ENCODE results near the gene PCSK4.
"Not testable (repeated sequence)": the region's sequence is repeated elsewhere in the genome, so short reads cannot be mapped to it uniquely, and the experiment has no call there.

The PCSK4 gene

DNA sequence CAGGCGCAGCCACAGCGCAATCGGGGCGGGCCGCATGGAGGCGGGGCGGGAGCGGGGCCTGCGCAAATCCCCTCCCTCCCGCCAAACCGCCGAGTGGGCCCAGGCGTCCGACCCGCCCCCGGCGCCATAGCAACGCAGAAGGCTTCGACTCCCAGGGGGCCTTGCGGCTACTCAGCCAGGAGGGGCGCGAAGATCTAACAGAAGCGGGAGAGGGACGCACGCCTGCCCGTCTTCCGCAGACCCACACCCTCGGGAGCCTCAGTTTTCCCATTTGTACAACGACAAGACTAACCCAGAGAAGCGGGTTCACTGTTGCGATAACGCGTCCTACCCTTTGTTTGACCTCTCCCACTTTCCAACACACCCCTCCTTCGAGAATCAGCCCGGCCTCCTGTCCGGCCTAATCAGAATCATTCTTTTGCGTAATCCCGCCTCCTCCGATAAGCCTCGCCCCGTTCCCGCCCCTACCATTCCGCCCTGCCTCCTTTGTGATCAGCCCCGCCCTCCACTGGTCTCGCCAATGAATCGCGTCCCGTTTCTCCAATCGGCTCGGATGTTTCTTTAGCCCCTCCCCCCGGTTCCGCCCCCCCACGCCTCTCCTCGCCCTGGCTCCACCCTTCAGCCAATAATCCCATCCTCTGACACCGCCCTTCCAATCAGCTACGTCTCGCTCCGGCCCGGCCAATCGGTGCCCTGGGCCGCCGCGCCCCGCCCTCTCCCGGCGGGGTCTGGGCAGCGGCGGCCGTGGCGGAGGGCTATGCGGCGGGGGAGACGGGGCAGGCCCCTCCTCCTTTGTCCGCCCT, at the start of gene PCSK4:
Gene PCSK4 (minus strand): TSS at position 40 of the 803 bp plus-strand sequence. CDS start 4 bp downstream, at position 36.
- FAIRE-seq (peak; percentile 100), DNase-seq (ENCODE audit: extremely low spot score, insufficient read length, low read depth) (peak; percentile 79)

DNA sequence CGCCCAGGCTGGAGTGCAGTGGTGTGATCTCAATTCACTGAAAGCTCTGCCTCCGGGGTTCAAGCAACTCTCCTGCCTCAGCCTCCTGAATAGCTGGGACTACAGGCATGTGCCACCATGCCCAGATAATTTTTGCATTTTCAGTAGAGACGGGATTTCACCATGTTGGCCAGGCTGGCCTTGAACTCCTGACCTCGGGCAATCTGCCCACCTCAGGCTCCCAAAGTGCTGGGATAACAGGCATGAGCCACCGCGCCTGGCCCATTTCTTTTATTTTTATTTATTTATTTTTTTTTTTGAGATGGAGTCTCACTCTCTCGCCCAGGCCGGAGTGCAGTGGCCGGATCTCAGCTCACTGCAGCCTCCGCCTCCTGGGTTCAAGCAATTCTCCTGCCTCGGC, 49.6 kb upstream of the PCSK4 start:
- DNase-seq (ENCODE audit: extremely low spot score, insufficient read length, low read depth); FAIRE-seq: not testable (repeated sequence)

DNA sequence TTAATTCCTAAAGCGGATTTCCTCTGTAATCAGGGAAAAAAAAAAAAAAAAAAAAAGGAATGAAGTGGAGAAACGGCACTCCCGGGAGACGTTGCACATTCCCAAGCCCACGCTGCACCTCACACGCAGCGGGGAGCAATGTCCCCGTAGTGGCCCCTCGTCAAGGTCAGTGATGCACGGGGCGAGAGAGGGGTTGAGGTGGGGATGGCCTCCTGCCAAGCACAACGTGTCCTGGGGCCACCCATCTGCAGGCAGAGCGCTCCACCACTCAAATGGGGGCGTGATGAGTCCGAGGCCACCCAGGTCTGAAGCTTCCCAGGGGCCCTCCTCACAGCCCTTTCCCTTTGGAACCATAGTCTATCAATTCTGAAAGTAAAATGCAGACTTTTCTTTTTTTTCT, 48.8 kb upstream of the PCSK4 start:
- DNase-seq (ENCODE audit: extremely low spot score, insufficient read length, low read depth) (no peak), FAIRE-seq (no peak)

DNA sequence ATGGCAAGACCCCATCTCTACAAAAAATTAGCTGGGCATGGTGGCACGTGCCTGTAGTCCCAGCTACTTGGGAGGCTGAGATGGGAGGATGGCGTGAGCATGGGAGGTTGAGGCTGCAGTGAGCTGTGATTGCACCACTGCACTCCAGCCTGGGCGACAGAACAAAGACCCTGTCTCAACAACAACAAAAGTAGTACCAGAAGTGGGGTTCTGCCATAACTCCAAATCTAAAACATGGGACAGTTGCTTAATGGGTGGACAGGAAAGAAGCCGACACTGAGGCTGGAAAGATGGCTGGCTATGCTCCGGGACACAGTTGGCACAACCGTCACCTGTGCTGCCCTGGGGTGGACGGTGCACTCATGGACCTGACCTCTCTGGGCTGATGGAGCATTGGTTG, 45.5 kb upstream of the PCSK4 start:
- FAIRE-seq; DNase-seq (ENCODE audit: extremely low spot score, insufficient read length, low read depth): not testable (repeated sequence)

DNA sequence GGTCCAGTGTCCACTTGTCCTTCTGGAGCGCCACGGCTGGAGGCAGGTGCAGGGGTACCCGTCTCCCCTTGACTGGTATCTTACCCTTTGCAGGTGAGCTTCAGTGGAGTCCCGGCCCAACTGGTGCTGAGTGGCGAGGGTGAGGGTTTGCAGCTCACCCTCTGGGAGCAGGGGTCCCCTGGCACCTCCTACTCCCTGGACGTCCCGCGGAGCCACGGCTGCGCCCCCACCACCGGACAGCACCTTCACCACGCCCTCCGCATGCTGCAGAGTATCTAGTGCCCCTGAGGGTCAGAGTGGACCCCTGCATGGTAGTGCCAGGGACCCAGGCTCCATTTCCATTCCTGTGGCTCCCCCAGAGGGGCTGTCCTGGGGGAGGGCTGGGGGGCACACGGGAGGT, 44.8 kb upstream of the PCSK4 start:
- DNase-seq (ENCODE audit: extremely low spot score, insufficient read length, low read depth) = no peak
- FAIRE-seq = no peak

DNA sequence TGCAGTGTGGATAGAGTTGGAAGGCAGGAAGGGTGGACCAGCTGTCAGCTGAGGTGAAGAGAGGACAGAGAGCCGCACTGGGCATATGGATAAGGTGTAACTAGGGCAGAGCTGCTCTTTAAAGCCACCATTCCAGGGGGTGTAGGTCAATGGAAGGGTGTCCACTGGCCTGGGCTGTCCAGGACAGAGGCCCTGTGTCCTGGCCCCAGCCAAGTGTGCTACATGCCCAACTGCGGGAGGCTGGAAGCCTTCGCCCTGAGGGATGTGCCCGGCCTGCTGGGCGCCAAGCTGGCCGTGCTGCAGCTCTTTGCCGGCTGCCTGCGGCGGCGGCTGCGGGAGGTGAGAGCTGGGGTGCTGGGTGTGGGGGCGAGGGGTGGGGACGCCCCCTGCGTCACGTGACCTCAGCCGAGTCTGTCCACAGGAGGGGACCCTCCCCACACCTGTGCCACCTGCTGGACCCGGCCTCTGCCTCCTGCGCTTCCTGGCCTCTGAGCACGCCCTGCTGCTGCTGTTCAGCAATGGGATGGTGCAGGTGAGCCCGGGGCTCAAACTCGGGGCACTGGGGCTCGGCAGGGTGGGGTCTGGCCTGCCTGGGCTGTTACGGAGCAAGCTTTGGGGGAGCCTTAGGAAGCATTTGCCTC, 43.5 kb upstream of the PCSK4 start:
- DNase-seq (ENCODE audit: extremely low spot score, insufficient read length, low read depth) (no peak), FAIRE-seq (no peak)

DNA sequence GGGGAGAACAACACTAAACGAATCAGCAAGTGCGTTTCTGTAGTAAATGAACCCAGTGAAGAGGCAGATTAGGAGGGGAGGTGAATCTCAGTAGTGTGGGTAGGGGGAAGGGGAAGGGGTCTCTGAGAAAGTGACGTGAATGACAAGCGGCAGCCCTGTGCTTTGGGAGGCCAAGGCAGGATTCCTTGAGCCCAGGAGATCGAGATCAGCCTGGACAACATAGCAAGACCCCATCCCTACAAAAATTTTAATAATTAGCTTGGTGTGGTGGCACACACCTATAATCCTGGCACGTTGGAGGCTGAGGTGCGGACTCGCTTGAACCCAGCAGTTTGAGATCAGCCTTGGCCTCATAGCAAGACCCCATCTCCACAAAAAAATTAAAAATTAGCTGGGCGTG, 41.9 kb upstream of the PCSK4 start:
- DNase-seq (ENCODE audit: extremely low spot score, insufficient read length, low read depth) (no peak), FAIRE-seq (no peak)

DNA sequence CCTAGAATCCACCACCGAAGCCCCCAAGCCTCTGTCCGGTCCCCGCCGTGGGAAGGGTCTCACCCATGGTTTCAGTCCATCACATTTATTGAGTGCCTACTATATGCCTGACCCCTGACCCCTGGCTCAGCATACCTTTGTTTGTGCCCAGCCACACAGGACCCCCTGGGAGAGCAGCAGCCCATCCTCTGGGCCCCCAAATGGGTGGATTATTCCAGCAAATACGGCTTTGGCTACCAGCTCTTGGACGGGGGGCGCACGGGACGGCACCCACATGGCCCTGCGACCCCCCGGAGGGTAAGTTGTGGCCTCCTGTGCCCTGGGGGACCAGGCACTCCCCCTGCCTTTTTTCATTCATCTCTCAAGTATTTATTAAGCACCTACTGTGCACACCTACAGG, 41.4 kb upstream of the PCSK4 start:
- no peak for FAIRE-seq
- no peak for DNase-seq (ENCODE audit: extremely low spot score, insufficient read length, low read depth)

DNA sequence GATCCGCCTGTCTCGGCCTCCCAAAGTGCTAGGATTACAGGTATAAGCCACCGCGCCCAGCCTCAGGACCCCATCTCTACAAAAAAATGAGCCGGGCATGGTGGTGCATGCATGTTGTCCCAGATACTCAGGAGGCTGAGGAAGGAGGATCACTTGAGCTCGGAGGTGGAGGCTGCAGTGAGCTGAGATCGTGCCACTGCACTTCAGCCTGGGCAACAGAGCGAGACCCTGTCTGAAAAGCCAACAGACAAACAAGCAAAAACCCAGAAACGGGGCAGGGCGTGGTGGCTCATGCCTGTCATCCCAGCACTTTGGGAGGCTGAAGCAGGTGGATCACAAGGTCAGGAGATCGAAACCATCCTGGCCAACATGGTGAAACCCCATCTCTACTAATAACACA, 40.7 kb upstream of the PCSK4 start:
- DNase-seq (ENCODE audit: extremely low spot score, insufficient read length, low read depth); FAIRE-seq: not testable (repeated sequence)

DNA sequence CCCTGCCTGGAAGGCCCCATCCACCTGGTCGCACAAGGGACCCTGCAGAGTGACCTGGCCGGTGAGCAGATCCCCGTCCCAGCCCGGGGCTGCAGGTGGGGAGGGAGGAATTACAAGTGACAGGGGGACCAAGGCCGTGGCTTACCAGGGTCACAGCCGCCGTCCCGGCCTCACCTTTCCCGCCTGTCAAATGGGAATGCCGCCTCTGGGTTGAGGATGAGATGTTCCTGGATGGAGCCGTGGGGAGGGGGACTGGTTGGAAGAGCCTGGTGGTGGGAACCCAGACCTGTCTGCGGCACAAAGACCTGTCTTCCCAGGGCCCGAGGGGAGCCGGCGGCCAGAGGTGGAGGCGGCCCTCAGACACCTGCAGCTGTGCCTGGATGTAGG, 39.3 kb upstream of the PCSK4 start:
- DNase-seq (ENCODE audit: extremely low spot score, insufficient read length, low read depth) (no peak), FAIRE-seq (no peak)

DNA sequence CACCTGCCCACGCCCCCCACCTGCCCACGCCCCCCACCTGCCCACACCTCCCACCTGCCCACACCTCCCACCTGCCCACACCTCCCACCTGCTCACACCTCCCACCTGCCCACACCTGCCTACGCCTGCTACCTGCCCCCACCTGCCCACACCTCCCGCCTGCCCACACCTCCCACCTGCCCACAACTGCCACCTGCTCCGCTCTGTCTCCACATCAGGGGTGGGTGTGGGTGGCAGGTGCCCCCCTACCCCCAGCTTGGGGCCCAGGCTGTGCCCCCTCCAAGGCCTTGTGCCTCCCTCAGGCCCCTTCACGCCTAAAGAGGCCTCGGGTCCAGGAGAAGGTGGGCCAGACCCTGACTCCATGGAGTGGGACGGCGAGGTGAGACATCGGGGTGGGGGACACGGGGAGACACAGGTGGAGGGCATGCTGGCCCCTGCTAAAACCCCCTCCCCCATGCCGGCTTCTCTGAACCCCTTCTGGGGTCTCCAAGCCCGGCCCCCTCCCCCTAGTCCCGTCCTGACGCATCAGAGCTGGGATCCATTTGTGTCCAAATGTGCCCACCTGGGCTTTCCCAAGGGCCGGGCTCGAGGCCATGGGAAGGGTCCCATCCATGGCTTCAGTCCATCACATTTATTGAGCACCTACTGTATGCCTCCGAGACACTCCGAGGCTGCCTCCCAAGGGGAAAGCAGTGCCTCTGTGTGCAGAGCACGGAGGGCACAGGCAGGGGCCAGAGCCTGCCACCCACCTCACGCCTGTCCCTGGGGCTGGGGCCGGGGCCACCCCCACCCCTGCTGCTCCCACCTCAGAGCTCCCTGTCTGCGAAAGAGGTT, 38.7 kb upstream of the PCSK4 start:
- FAIRE-seq (no peak), DNase-seq (ENCODE audit: extremely low spot score, insufficient read length, low read depth) (no peak)

DNA sequence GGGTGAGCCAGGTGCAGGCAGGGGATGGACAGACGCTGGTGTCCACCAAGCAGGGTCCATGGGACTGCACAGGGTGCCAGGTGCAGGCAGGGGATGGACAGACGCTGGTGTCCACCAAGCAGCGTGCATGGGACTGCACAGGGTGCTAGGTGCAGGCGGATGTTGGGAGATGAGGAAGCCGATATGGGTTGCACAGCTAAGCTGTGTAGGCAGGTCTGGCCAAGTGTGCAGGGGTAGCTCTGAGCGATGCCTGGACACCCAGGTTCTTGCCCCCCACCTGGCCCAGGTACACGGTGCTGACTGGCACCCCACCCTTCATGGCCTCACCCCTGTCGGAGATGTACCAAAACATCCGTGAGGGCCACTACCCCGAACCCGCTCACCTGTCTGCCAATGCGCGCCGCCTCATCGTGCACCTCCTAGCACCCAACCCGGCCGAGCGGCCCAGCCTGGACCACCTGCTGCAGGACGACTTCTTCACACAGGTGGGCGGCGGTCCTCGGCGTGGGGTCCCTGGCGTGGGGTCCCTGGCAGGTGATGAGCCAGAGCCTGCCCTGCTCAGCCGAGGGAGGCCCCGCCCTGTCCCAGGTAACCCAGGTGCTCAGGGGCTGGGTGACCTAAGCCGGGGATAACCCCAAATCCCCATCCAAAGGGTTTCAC, 37.6 kb upstream of the PCSK4 start:
- DNase-seq (ENCODE audit: extremely low spot score, insufficient read length, low read depth) = no peak
- no peak for FAIRE-seq

DNA sequence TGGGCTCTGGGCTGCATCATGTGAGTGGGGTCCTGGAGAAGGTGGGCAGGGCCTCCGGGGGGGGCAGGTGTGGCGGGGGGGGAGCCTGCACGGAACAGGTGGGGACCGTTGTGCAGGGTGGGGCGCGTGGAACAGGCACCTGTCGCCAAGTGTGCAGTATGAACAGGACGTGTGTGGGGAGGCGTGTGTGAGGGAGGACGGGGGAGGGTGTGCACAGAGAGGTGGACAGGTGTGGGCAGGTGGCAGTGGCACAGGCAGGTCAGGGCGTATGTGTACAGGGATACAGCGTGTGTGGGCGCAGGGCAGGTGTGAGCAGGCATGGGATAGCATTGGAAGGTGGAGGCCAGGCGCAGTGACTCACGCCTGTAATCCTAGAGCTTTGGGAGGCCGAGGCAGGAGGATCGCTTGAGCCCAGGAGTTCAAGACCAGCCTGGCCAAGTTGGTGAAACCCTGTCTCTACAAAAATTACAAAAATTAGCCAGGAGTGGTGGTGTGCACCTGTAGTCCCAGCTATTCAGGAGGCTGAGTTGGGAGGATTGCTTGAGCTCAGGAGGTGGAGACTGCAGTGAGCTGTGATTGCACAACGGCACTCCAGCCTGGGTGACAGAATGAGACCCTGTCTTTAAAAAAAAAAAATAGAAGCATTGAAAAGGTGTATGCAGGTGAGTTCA, 37.0 kb upstream of the PCSK4 start:
- DNase-seq (ENCODE audit: extremely low spot score, insufficient read length, low read depth) (no peak), FAIRE-seq (no peak)

DNA sequence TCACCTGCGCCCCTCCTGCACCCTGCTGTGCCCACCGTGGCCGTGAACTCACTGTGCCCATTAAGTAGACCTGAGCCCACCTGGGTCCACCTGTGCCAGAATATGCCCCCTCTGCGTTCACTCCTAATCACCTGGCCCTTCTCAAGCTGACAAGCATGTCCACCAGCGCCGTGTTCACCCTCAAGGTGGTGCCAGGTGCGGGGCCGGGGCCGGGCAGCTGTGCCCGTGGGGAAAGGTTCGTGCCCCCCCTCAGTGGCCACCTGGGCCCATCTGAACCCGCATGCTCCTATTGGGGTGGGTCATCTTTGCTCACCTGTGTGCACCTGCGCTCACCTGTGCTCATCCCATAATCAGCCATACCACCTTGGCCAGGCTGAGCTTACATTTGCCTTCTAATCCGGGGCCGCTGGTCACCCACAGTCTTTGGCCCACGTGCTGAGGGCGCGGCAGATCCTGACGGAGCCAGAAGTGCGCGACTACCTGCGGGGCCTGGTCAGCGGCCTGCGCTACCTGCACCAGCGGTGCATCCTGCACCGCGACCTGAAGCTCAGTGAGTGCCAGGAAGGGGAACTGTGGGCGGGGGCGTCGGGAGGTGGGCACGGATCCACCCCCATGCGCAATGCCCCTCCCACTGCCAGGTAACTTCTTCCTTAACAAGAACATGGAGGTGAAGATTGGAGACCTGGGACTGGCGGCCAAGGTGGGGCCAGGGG, 36.1 kb upstream of the PCSK4 start:
- no peak for DNase-seq (ENCODE audit: extremely low spot score, insufficient read length, low read depth)
- no peak for FAIRE-seq

DNA sequence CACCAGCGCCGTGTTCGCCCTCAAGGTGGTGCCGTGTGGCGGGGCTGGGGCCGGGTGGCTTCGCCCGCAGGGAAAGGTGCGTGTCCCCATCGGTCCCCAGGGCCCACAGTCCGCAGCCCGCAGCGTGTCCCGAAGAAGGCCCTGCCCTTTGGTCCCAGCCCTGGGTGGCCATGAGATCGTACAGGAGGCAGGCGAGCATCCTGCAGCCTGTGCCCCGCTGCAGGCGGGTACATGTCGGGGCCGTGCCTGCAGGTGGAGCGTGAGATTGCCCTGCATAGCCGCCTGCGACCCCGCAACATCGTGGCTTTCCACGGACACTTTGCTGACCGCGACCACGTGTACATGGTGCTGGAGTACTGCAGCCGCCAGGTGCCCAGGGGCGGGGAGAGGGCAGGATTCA, 35.2 kb upstream of the PCSK4 start:
- DNase-seq (ENCODE audit: extremely low spot score, insufficient read length, low read depth) = no peak
- no peak for FAIRE-seq

DNA sequence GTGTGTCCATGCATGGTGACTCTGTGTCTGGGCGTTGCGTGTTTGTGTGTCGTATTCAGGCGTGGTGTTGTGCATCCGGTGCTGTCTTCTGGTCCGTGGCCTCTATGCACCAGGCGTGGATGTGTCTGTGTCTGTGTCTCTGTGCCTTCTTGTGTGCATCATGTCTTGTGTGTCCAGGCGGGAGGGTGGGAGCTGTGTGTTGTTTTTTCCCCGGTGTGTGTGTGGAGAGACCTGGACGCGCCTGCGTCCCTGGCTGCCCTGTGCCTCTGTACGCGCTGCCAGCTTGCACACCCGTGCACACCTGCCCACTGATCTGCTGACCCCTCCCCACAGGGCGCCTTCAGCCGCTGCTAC, 34.8 kb upstream of the PCSK4 start:
- DNase-seq (ENCODE audit: extremely low spot score, insufficient read length, low read depth) (no peak), FAIRE-seq (no peak)

DNA sequence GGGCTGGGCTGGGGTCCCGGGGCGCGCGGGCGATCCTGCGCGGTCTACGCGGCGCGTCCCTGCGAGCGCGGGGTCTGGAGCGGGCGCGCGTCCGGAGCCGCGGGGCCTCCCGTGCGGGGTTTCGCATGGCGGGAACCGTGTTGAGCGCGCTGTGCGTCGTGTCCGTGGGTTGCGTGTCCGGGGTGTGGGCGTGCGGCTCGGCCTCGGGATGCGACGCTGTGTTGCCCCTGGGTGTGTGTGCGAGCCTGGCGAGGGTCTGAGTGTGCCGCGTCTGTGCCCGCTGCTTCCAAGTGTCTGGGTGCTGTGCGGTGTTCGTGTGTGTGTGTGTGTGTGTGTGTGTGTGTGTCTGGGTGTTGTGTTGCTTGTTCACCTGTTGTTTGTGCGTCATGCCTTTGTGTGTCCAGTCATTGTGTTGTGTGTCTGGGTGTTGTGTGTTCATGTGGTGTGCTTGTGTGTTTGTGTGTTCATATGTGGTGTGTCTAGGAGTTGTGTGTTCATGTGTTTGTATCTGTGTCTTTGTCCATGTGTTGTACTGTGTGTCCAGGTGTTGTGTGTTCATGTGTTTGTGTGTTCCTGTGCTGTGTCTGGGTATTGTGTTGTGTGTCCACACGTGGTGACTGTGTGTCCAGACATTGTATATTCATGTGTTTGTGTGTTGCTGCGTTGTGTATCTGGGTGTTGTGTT, 34.3 kb upstream of the PCSK4 start:
- FAIRE-seq = no peak

DNA sequence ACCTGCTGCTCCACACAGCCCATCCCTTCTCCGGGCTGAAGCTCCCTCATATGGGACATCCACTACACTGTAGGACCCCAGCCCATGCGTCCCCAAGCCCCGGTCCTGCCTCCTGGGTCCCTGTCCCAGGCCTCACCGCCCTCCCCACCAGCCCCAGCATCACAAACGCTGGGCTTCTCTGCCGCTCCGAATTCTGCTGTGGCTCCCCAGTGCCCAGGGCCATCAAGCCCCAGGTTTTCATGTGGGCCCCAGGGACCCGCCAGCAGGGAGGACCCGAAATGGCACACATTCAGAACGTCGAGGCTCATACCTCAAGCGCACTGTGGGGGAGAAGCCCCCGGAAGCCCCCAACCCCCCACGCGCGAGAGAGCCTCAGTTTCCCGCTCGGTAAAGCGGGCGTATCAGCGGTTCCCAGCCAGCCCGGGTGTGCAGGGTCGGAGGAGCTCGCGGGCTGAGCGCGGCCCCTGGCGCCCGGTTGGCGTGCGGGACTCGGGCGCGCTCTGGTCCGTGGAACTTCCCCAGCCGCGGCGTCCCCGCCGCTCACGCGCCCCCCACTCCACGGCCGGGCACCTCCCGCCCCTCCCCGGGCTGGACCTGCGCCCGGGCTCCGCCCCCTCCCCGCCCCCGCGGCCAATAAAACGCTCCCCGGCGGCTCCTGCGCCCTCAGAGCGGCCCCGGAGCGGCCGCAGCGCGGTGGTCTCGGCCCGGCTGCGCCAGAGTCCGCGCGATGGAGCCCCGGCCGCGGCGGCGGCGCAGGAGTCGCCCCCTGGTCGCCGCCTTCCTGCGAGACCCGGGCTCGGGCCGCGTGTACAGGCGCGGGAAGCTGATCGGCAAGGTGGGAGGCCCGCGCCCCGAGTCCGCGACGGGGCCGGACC, 33.5 kb upstream of the PCSK4 start, which contains the start of gene PLK5:
Gene PLK5 (plus strand): TSS at position 666 of the 875 bp plus-strand sequence. CDS start 2,920 bp downstream, outside the sequence.
- FAIRE-seq (no peak), DNase-seq (ENCODE audit: extremely low spot score, insufficient read length, low read depth) (no peak)

More for the DNA sequence above, 34.3 kb upstream of the PCSK4 start:
- no peak for DNase-seq (ENCODE audit: extremely low spot score, insufficient read length, low read depth)

All from GM18507 (cell line).